MG63 (cell line): ENCODE measurements around the gene NHERF2. TPM values are rescaled to one million over a fixed set of nuclear protein-coding genes. Genes with fewer than 3 reads are reported as not detected.

Source experiments
- DNase-seq: peaks from one replicate; pipeline ENCODE4 v3.0.0-alpha.2; 2020
- H3K27me3 ChIP-seq: fragments of 250-450 bp; sonication (Bioruptor Pico); 2 replicates; pipeline ENCODE4 v1.5.1; 2020; ENCODE audit warnings: mild to moderate bottlenecking, moderate library complexity
- H3K36me3 ChIP-seq: fragments of 250-450 bp; sonication (Bioruptor Pico); 2 replicates; pipeline ENCODE4 v1.5.1; 2020; ENCODE audit warnings: mild to moderate bottlenecking, moderate library complexity
- H3K4me3 ChIP-seq: fragments of 250-450 bp; sonication (Bioruptor Pico); 2 replicates; pipeline ENCODE4 v1.5.1; 2020; ENCODE audit warnings: mild to moderate bottlenecking, moderate library complexity
- H3K9me3 ChIP-seq: fragments of 250-450 bp; sonication (Bioruptor Pico); 2 replicates; pipeline ENCODE4 v1.5.1; 2020; ENCODE audit warnings: mild to moderate bottlenecking, moderate library complexity
- total RNA-seq: library from RNA; depleted of rRNA; stranded (reverse); fragments of >200 nt; shearing (Covaris generic); gene quantifications from 2 replicates; pipeline ENCODE4 v1.2.3, GENCODE V29; 2014; ENCODE audit warnings: low replicate concordance

NHERF2 gene
- total RNA-seq, 1 experiment from 2014 or later = 15.9 TPM

DNA sequence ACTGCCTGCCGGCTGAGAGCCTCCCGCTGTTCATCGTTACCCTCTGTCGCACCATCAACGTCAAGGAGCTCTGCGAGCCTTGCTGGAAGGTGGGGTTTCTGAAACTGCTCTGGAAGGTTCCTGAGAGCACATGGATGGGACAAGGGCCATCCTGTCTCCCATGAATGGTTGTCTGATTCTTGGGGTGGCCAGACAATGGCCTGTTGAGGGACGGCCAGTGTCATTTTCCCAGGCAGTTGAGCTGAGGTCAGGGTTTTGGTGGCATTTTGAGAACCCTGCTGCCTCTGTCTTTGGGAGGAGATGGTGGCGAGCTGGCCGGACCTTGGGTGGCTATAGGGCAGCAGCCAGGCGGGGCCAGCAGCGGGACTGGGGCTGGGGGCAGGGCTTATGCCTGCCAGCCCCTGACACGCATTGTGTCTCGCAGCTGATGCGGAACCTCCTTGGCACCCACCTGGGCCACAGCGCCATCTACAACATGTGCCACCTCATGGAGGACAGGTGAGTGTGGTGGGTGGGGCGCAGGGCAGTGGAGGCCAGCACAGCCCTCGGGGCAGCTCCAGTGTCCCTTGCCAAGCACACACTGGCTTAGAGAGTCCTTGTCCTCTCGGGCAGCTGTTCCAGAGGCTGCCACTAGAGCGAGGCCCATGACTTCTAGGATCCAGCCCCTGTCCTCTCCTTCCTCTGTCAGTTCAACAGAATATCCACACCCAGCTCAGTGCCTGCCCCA lies 30.1 kb downstream of the NHERF2 start:
- H3K36me3 ChIP-seq = peaks cover 41% of the 10 kb centered on the region
- DNase-seq = no peak
- no peaks in the 10 kb centered on the region for H3K9me3 ChIP-seq
- no peak overlapping the region for H3K4me3 ChIP-seq
- no peaks in the 10 kb centered on the region for H3K27me3 ChIP-seq

DNA sequence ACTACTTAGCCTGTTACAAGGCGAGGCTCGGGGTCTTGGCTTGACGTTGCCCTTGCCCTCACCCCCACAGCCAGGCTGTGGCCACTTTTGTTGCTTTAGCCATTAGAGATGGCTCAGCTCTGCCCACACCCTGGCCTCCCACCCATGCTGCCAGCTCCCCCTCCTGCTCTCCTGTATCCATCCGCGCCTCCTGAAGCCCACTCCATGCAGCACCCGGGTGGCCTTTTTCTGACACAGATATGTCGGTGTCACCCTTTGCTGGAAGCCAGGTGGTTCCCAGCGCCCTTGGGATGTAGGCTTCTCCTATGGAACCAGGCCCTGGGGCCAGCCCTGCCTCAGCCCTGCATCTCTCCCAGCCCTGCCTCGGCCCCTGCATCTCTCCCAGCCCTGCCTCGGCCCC lies 30.7 kb downstream of the NHERF2 start:
- Histone ChIP-seq H3K4me3 (no peak overlapping the region), H3K27me3 (no peaks in the 10 kb centered on the region), H3K36me3 (peaks cover 38% of the 10 kb centered on the region), H3K9me3 (no peaks in the 10 kb centered on the region)
- DNase-seq = no peak

DNA sequence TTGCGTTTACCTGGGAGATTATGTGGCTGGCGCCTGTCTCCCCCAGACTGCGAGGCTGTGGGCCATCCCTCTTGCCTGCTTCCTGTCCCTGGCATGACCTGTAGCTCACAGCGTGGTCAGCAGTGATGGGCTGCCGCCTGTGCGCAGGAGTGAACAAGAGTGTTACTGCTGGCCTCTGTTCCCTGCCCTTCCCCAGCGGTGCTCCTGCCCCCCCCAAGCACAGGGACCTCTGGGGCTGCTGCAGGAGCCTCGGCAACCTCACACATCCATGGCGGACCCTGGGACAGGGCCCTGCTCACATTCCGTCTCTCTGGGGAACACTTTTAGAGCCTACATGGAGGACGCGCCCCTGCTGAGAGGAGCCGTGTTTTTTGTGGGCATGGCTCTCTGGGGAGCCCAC lies 31.7 kb downstream of the NHERF2 start:
- DNase-seq = no peak
- no peaks in the 10 kb centered on the region for H3K27me3 ChIP-seq
- H3K9me3 ChIP-seq = no peaks in the 10 kb centered on the region
- peaks cover 34% of the 10 kb centered on the region for H3K36me3 ChIP-seq
- H3K4me3 ChIP-seq = no peak overlapping the region

DNA sequence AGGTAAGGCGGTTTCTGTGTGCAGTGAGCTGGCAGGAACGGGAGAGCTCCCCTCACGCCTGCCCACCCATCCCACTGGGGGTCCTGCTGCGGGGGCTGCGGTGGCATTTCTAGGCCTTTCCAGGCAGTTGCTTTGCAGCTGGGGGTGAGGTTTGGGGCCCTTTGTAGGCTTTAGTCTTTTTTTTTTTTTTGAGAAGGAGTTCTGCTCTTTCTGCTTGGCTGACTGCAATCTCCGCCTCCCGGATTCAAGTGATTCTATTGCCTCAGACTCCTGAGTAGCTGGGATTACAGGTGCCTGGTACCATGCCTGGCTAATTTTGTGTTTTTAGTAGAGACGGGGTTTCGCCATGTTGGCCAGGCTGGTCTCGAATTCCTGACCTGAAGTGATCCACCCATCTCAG lies 32.2 kb downstream of the NHERF2 start:
- H3K9me3 ChIP-seq = no peaks in the 10 kb centered on the region
- no peak for DNase-seq
- no peaks in the 10 kb centered on the region for H3K27me3 ChIP-seq
- peaks cover 34% of the 10 kb centered on the region for H3K36me3 ChIP-seq
- no peak overlapping the region for H3K4me3 ChIP-seq

DNA sequence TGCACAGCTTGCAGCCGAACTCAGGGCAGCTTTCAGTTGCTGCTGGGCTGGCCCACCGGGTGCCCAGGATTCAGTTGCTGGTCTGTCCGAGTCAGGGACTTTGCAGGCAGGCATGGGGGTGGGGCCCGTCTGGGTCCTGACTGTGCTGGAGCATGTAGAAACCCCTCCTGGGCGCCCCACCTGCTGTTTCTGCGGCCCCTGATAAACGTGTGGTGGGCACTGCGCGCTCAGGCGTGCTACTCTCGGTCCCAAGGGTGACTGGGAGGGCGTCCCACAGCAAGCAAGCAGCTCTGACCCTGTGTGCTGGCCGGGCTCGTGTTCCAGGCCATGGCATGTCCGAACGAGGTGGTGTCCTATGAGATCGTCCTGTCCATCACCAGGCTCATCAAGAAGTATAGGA lies 33.6 kb downstream of the NHERF2 start:
- Histone ChIP-seq H3K27me3 (no peaks in the 10 kb centered on the region), H3K4me3 (no peak overlapping the region), H3K9me3 (no peaks in the 10 kb centered on the region), H3K36me3 (peaks cover 31% of the 10 kb centered on the region)
- DNase-seq = no peak

DNA sequence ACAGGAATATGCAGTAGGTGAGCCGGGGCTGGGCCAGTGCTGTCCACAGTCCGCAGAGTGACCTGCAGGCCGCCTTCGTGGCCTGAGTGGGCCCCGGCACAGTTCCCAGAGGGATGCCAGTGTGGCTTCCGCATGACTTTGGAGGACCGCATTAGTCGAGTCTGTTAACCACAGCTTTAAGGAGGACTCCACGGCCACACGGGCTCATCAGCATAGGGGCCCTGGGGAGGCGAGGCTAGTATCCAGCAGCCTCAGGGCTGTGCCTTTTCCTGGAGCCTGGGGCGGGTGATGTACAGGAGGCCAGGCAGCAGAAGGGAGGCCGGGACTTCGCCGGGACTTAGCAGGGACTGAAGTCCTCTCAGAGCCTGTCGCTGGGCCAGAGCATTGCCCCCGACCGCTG lies 34.3 kb downstream of the NHERF2 start:
- no peaks in the 10 kb centered on the region for H3K27me3 ChIP-seq
- no peak for DNase-seq
- H3K36me3 ChIP-seq = peaks cover 33% of the 10 kb centered on the region

DNA sequence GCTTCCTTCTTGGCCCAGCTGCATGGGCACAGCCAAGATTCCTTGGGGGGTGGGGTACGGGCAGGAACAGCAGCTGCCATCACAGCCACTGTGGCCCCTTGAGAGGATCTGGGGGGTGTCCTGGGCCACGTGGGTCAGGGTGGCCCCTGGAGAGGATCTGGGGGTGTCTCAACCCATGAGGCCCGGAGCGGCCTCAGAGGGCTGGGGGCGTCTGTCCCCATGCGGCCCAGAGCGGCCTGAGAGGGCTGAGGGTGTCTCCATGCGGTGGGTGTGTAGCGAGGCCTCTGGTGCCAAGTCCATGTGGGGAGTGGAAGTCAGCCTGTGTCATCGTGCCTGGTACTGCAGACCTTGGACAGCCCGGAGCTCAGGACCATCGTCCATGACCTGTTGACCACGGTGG lies 34.8 kb downstream of the NHERF2 start:
- H3K36me3 ChIP-seq = peaks cover 37% of the 10 kb centered on the region
- no peak overlapping the region for H3K4me3 ChIP-seq
- no peaks in the 10 kb centered on the region for H3K27me3 ChIP-seq

More for the DNA sequence above, 34.3 kb downstream of the NHERF2 start:
- no peaks in the 10 kb centered on the region for H3K9me3 ChIP-seq
- H3K4me3 ChIP-seq = no peak overlapping the region

DNA sequence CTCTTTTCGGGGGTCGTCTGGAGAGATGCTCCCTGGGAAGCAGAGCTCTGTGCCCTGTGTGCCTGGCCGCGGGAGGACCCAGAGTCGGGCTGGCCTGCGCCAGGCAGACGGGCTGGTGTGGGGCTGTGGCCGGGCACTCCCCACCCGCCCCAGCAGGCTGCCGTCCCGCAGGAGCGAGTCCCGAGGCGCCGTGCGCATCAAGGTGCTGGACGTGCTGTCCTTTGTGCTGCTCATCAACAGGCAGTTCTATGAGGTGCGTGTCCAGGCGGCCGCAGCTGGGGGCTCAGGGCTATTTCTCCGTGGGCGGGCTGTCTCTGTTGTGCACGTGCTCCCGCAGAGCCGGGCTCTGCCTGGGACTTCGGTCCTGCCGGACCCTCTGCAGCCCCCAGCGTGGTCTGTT lies 36.1 kb downstream of the NHERF2 start:
- Histone ChIP-seq H3K4me3 (no peak overlapping the region), H3K27me3 (no peaks in the 10 kb centered on the region), H3K36me3 (peaks cover 30% of the 10 kb centered on the region), H3K9me3 (no peaks in the 10 kb centered on the region)
- DNase-seq = no peak

More for the DNA sequence above, 34.8 kb downstream of the NHERF2 start:
- no peak for DNase-seq
- H3K9me3 ChIP-seq = no peaks in the 10 kb centered on the region

DNA sequence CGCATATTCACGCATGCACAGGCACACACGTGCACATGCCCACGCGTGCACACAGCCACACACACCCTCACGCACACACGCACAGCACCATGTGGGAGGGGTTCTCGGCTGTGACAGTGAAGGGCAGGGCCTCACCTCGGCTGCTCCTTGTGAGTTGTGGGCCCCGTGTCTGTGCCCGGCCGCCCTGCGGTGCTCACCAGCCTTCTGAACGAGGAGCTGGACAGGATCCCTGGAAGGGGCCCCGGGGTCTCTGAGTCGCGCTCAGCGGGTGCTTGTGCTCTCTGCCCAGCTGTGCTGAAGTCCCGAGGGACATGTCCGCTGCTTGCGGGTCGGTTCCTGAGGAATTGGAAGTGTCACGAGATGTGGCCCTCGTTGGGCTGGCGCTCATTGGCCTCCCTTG lies 37.2 kb downstream of the NHERF2 start:
- Histone ChIP-seq H3K36me3 (peaks cover 26% of the 10 kb centered on the region), H3K4me3 (no peak overlapping the region), H3K27me3 (no peaks in the 10 kb centered on the region), H3K9me3 (no peaks in the 10 kb centered on the region)
- no peak for DNase-seq

DNA sequence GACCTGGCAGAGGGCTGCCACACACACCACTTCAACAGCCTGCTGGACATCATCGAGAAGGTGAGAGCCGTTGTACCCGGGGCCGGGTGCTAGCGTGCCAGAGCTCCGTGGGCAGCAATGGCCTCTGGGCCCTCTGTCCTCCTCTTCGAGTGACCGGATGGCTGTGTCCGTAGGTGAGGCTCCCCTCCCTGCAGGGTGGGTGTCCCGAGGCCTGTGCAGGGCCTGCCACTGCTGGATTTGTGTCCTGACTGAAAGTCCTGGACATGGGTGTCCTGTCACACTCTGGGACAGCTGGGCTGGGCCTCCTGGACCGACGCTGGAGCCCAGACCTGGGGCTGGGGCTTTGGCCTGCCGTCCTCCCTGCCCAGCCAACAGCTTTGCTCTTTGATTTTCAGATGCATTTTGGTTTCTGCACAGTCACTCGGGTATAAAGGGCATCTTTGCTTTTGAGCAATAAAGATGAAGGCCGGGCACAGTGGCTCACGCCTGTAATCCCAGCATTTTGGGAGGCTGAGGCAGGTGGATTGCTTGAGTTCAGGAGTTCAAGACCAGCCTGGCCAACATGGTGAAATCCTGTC lies 37.8 kb downstream of the NHERF2 start:
- Histone ChIP-seq H3K9me3 (no peaks in the 10 kb centered on the region), H3K27me3 (no peaks in the 10 kb centered on the region), H3K4me3 (no peak overlapping the region), H3K36me3 (peaks cover 26% of the 10 kb centered on the region)
- DNase-seq = no peak

DNA sequence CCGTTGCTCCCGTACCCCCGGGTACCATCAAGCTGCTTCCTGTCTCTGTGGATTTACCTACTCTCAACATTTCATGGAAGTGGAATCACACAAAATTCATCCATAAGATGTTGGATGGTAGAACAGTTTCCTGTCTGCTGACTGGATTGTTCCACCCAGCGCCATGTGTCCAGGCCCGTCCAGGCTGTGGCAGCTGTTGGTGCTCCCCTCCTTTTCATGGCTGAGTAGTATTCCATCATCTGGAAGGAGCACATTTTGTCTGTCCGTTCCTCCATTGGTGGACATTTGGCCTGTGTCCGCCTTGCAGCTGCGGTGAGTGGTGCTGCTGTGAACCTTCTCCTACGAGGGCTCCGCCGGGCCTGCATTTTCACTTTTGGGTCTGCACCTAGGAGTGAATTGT lies 39.4 kb downstream of the NHERF2 start:
- H3K4me3 ChIP-seq = no peak overlapping the region
- DNase-seq = no peak
- H3K36me3 ChIP-seq = peaks cover 30% of the 10 kb centered on the region
- H3K27me3 ChIP-seq = no peaks in the 10 kb centered on the region
- H3K9me3 ChIP-seq = no peaks in the 10 kb centered on the region

DNA sequence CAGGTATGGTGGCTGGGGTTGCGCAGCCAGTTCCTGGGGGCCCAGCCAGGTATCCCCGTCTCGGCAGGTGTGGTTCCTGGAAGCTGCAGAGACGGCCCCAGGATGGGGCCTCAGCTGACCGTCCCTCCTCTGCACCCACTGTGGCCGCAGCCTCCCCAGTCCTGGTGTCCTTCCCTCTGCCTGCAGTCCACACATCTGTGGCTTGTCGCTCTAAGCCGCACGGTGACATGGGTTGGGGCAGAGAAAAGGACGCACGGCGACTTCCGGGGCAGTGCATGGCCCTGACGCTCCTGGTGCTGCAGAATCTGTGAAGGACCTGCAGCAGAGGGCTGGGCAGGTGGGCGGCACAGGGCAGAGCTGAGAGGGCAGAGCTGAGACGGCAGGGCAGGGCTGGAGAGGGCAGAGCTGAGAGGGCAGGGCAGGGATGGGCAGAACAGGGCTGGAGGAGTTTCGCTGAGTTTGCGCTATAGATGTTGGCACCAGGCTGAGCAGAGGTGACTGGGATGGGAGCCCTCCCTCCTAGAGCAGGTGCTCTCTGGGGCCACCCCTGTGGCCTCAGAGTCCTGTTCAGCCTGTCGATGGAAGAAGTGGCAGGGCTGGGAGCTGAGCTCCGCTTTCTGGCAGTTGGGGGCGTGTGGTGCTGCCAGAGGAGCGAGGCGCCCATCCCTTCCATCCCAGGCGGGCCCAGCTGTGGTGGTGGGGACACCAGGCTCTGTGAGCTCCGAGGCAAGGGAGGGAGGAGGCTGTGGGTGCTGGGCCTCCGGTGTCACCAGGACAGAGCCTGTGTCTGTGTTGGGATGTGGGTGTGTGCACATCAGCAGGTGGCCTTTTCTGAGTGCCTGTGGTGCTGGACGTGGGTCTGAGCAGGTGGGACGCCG lies 44.1 kb downstream of the NHERF2 start:
- H3K9me3 ChIP-seq = no peaks in the 10 kb centered on the region
- peaks cover 36% of the 10 kb centered on the region for H3K36me3 ChIP-seq

DNA sequence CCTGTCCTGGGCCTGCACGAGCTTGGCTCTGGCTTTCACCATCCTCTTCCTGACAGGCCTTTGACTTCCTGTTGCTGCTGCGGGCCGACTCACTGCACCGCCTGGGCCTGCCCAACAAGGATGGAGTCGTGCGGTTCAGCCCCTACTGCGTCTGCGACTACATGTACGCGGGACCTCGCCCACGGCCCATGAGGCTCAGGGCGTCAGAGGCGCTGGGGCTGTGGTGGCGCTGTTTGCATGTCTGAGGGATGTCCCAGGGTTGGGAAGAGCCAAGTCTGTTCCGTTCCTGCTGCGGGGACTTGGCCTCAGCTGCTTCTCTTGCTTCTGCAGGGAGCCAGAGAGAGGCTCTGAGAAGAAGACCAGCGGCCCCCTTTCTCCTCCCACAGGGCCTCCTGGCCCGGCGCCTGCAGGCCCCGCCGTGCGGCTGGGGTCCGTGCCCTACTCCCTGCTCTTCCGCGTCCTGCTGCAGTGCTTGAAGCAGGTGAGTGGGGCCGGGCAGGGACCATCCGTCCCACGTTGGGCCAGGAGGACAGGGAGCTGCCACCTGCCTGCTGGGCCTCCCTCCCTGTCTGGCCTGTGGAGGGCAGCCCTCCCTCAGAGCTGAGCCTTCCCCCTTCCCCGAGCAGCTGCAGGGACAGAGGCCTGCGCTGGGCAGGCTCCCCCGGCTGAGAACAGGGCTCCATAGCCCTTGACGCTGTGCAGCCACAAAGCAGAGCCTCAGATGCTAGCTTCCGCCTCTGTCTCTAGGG lies 44.9 kb downstream of the NHERF2 start:
- DNase-seq = no peak
- Histone ChIP-seq H3K9me3 (no peaks in the 10 kb centered on the region), H3K36me3 (peaks cover 32% of the 10 kb centered on the region), H3K27me3 (no peaks in the 10 kb centered on the region), H3K4me3 (no peak overlapping the region)

More for the DNA sequence above, 44.1 kb downstream of the NHERF2 start:
- Histone ChIP-seq H3K4me3 (no peak overlapping the region), H3K27me3 (no peaks in the 10 kb centered on the region)
- no peak for DNase-seq

DNA sequence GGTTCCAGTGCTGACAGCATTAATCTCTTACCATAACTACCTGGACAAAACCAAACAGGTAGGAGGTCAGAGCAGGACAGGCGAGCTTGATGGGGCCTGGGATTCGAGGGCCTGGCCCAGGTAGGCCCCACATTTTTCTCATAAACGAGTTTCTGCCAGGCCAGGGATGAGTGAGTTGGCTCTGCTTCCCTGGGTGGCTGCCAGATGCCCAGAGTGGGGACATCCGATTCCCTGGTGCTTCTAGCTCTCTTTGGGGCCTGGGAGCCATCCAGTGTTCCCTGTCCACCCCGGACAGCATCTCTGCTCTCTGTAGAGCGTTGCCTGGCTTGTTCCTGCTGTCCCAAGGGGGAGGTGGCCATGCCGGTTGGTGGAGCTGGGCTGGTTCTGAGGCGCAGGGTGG lies 46.2 kb downstream of the NHERF2 start:
- H3K36me3 ChIP-seq = peaks cover 32% of the 10 kb centered on the region
- no peaks in the 10 kb centered on the region for H3K9me3 ChIP-seq
- no peaks in the 10 kb centered on the region for H3K27me3 ChIP-seq
- H3K4me3 ChIP-seq = no peak overlapping the region
- no peak for DNase-seq

DNA sequence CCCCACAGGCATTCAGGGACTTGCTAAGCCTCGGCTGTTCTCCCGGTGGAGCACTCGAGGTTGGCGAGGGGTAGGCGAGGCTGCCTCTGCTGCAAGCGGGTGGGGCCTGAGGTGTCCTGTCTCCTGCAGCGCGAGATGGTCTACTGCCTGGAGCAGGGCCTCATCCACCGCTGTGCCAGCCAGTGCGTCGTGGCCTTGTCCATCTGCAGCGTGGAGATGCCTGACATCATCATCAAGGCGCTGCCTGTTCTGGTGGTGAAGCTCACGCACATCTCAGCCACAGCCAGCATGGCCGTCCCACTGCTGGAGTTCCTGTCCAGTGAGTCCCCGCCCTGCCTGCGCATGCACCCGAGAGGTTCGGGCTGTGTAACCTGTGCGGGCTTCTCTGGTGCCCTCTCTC lies 47.4 kb downstream of the NHERF2 start:
- H3K36me3 ChIP-seq = peaks cover 34% of the 10 kb centered on the region
- no peaks in the 10 kb centered on the region for H3K27me3 ChIP-seq
- no peak overlapping the region for H3K4me3 ChIP-seq
- no peak for DNase-seq
- no peaks in the 10 kb centered on the region for H3K9me3 ChIP-seq

DNA sequence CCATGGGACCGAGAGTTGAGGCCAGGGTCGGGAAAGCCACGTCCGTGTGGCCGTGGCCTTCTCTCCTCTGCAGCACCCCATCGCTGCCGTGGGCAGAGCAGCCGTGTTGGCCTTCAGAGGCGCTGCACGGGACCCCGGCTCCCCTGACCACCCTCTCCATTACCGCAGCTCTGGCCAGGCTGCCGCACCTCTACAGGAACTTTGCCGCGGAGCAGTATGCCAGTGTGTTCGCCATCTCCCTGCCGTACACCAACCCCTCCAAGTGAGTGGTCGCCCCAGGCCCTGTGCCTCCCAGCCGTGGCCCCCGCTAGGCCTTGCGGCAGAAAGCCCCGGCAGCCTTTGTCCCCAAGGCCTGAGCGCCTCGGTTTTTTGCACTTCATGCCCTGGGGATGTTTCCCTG lies 48.9 kb downstream of the NHERF2 start:
- Histone ChIP-seq H3K27me3 (no peaks in the 10 kb centered on the region), H3K9me3 (no peaks in the 10 kb centered on the region), H3K36me3 (peaks cover 29% of the 10 kb centered on the region), H3K4me3 (no peak overlapping the region)
- no peak for DNase-seq
